GM12892 (cell line): ENCODE data around the gene ADIRF. TPM values are rescaled to one million over a fixed set of nuclear protein-coding genes. Genes with fewer than 3 reads are reported as not detected.
"Not testable (repeated sequence)": the region's sequence is repeated elsewhere in the genome, so short reads cannot be mapped to it uniquely, and the experiment has no call there.

ENCODE experiments used
- DNase-seq: peaks from one replicate; pipeline ENCODE4 v3.0.0; 2011; ENCODE audit not compliant: insufficient read length
- FAIRE-seq: peaks from 2 replicates; lab custom pipeline; 2011; peaks lifted over from hg19 to GRCh38; lab: Jason Lieb, UNC
- POLR2A ChIP-seq: IDR thresholded peaks from 2 replicates; pipeline ENCODE4 v1.6.1; 2011; ENCODE audit warnings: low read depth, low read length, control low read depth
- POLR2AphosphoS5 ChIP-seq: IDR thresholded peaks from 2 replicates; pipeline ENCODE4 v1.6.1; 2011; ENCODE audit warnings: low read depth, low read length, control low read depth
- TAF1 ChIP-seq: IDR thresholded peaks from 2 replicates; pipeline ENCODE4 v1.6.1; 2011; ENCODE audit warnings: low read depth, mild to moderate bottlenecking, control low read depth, low read length, borderline replicate concordance
- polyA plus RNA-seq: library from polyadenylated mRNA; unstranded; fragments of >200 nt; gene quantifications from one replicate; pipeline ENCODE4 v1.2.1, GENCODE V29; 2012; ENCODE audit warnings: missing spikeins, inconsistent platforms; ENCODE audit not compliant: missing spikeins

ADIRF gene
- 0.64 TPM for polyA plus RNA-seq

DNA sequence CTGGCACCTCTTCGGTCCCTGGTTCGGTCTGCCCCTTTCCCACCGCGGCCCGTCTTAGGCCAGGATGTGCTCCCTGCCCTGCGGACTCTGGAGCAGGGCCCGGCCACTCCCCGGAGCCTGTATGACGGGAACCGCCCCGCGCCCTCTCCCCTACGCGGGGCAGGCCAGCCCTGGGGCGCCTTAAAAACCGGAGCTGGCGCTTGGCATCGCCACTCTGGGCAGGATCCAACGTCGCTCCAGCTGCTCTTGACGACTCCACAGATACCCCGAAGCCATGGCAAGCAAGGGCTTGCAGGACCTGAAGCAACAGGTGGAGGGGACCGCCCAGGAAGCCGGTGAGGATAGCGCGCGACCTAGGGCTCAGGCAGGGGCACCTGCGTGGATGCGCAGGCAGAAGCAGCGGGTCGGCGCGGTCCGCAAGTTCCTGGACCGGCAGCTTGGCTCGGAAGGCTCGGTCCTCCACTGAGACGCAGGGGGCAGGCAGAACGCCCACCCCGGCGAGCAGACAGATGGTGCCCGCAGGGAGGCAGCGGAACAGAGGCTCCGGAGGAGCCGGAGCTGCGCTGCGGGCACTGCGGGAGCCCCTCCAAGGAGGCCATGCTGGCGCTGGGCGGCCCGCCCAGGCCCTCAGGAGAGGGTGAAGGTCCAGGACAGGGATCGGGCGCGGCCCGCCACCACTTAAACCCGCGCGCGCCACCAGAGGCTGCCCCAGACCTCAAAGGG is at the start of gene ADIRF:
ADIRF (plus strand) TSS at position 212 of the 723 bp plus-strand sequence; CDS start at position 275, 63 bp downstream.
- no peak for TF ChIP-seq POLR2A
- no peak for TF ChIP-seq POLR2AphosphoS5
- TF ChIP-seq TAF1 = no peak
- DNase-seq (no peak), FAIRE-seq (no peak)

DNA sequence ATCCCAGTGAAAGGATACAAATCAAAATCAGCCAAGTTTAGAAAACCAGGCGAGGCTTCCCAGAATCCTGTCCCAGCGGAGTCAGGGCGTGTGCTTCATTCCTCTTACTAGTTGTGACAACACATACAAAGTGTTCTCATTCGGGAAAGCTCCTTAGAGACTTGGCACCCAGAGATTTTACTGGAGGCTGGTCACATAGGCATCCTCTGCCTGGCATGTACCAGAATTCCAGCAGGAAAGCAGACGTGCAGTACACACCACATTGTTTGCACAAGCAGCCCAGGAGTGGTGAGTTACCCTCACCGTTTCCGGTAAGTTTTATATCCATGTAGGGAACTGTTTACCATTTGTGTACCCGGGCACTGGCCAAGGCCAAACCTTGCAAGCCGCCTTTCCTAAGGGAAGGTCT is 45.7 kb upstream of the ADIRF start:
- DNase-seq (no peak), FAIRE-seq (no peak)
- TF ChIP-seq POLR2AphosphoS5 (no peak), POLR2A (no peak), TAF1 (no peak)

DNA sequence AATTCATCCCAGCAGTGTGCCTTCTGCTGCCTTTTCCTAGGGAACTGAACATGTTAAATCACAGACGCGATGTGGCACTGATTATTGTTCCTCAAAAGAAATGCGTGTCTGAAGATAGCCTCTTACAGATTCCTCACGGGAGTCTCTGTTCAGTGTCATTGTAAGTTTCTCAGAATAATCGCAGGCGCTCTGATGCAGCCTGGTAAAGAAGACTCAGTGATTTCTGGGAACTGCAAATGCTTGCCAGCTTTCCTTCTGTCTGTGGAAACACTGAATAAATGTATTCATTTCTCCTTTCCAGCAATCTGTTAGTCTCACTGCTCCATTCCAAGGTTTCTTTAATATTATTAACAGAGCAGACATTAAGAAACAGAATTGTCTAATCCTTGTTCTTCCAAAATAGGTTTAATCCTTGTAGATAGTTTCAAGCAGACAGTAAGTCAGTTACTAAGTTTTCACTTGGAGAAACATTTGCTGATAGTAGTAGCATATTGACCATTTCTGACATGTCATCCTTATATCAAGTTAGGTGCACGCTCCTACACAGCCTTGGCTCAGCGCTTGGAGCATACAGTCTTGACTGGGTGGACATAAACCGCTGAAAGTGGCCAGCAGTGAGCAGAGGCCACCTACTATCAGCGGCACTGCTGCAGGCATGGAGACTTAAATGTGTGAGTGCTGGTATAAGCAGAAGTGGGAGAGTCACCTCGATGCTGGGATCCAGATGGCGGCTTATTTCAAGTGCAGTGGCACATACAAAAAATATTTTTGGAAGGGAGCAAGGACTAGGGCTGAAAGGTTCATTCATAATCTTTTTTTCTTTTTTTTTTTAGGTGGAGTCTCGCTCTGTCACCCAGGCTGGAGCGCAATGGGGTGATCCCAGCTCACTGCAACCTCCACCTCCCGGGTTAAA is 38.6 kb upstream of the ADIRF start:
- FAIRE-seq (no peak), DNase-seq (no peak)
- TF ChIP-seq TAF1 (no peak), POLR2A (no peak), POLR2AphosphoS5 (no peak)

DNA sequence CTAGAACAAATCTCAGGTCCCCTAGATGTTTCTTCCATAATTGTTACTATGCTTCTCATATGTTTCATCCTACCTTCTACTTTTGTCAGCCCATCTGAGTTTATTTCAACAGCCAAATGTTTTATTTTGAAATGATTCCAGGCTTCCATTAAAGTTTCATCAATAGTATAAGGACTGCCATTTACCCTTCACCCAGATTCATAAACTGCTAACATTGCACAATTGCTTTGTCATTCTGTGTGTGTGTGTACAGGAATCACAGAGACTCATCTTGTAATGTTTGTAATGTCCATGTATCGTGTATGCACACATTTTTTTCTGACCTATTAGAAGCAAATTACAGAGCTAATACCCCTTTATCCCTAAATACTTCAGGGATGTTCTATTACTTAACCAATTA is 36.4 kb upstream of the ADIRF start:
- FAIRE-seq (no peak), DNase-seq (no peak)
- TF ChIP-seq POLR2AphosphoS5 = no peak

DNA sequence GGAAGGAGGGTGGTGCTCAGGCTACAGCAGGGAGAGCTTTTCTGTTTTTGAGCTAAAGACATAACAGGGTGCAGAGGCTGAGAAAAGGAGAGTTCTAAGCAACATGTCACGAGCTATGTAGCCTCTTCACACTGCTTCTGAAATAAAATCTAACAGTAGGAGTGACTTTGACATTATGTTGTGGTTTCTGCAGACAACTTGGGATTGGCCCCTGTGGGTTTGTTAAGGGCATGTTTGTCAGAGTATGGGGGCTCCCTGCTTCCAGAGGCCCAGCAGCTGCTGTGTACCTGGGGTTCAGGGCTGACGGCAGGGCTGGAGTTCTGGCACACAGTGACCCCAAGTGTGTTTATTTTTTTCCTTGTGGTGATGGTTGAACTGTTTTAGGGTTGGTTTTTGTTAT is 35.6 kb upstream of the ADIRF start:
- FAIRE-seq (no peak), DNase-seq (no peak)
- no peak for TF ChIP-seq POLR2AphosphoS5

DNA sequence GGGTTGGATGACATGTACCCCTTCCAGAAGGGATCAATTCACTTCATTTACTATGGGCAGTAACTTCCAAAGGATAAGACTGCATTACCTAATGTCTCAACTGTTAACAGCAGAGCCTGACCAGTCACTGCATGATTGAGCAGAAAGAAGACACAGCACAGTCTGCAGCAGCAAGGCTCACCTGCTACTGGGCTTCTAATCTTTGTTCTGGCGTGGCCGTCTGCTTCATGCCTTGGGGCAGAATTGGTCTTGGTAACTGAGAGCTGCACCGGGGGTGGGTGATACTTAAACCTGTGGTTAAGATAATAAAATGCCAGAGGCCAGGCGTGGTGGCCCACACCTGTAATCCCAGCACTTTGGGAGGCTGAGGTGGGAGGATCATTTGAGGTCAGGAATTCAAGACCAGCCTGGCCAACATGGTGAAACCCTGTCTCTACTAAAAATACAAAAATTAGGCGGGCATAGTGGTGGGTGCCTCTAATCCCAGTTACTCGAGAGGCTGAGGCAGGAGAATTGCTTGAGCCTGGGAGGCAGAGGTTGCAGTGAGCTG is 34.0 kb upstream of the ADIRF start:
- not testable (repeated sequence) for FAIRE-seq

DNA sequence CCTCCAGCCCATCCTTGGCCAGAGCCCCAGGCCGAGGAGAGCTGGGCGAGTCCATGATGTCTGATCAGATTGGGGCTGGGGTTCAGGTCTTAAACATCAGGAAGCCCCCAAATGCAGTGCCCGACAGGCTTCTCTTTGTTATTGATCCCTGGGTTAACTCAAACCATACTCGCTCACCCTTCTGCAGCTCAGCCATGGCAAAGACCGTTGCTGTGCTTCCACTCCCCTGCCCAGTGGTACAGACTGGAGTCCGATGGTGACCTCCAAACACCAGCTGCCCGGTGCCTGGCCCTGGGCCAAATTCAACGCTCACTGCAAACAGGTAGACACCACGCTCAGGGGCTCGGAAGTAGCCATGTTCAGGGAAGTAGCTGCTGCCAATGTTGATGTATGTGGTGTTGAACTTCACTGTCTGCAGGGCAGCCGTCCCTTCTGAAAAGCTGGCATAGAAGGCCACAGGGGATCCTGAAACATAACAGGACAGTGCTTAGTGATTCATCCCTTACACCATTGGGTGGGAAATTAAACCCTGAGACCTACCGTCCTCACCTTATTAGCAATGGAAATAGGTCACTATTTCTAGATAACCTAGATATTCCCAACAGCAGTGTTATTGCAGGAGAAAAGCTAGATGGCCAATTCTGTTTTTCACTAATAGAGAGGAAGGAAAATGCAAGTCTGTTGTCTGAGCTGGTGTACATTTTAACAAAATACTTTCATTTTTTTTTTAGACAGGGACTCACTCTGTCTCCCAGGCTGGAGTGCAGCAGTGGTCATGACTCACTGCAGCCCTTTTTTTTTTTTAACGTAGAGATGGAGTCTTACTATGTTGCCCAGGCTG is 31.4 kb upstream of the ADIRF start:
- FAIRE-seq (no peak), DNase-seq (no peak)
- TF ChIP-seq POLR2A (no peak), POLR2AphosphoS5 (no peak), TAF1 (no peak)

More for the DNA sequence above, 34.0 kb upstream of the ADIRF start:
- not testable (repeated sequence) for DNase-seq

DNA sequence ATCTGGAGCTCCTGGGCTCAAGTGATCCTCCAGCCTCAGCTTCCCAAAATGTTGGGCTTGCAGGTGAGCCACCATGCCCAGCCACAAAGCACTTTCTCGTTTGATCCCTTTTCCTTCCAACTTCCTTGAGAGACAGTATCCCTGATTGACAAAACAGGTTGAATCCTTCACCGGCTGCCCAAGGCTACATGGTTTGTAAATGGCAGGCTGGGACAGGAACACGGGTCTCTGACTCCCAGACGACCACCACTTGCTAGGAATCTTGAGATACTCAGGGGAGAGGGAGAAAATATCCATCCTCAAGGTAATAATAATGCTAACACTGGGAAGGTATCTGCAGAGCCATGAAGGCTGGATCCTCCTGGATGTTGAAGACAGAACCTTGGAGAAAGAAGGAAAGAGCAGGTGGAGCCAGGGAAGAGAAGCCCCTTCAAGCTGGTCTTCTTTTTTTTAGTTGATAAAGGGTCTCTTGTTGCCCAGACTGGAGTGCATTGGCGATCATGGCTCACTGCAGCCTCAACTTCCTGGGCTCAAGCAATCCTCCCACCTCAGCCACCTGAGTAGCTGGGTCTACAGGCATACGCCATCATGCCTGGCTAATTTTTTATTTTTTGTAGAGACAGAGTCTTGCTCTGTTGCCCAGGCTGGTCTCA is 30.7 kb upstream of the ADIRF start:
- TF ChIP-seq POLR2A (no peak), TAF1 (no peak), POLR2AphosphoS5 (no peak)
- DNase-seq = no peak
- no peak for FAIRE-seq

DNA sequence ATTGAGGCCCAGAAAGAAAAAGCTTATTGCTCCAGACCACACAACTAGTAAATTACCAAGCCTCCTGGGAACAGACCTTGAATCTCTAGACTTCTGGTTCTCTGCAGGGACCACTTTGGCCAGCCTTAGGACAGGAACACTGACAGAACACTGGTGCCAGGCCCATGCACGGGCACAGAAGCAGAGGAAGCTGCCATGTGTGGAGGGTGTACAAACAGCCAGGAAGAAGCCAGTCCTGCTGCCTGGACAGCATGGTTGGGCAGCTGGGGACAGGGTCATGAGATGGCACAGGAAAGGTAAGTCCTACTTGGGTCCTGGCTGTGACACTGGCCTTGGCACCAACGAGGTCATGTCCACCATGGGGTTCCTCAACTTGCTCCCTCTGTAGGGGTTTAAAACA is 30.0 kb upstream of the ADIRF start:
- DNase-seq (no peak), FAIRE-seq (no peak)
- TF ChIP-seq POLR2A (no peak), POLR2AphosphoS5 (no peak), TAF1 (no peak)

DNA sequence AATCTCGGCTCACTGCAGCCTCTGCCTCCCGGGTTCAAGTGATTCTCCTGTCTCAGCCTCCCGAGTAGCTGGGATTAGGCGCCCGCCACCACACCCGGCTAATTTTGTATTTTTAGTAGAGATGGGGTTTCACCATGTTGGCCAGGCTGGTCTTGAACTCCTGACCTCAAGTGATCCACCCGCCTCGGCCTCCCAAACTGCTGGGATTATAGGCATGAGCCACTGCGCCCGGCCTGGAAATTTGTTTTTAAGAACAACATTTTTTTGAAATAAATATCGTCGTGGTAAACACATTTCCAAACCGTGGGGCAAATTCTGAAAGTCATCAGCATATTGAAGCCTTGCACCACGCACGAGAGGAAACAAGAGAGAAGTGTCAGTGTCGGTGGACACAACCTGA is 28.2 kb upstream of the ADIRF start:
- FAIRE-seq, DNase-seq: not testable (repeated sequence)

DNA sequence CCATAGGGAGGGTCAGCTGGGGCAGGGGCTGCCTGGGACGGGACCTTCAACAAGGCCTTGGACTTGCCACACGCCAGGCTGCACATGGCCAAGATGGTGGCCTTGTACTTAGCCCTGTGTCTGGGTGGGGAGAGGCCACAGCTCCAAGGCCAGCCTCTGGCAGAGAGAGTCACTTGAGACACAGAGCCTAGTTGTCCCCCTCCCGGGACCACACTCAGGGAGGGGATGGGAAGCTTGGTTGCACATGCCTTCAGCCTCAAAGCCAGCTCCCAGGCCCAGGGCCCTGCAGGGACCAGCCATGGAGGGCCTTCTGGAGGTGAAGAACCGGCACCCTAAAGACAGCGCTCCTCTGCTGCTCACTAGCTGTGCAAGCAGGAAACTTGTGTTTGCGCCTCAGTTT is 27.6 kb upstream of the ADIRF start:
- FAIRE-seq = no peak
- DNase-seq = no peak
- TF ChIP-seq TAF1 = no peak
